ENCODE results near the gene SIK1.
"Not testable (repeated sequence)": the region's sequence is repeated elsewhere in the genome, so short reads cannot be mapped to it uniquely, and the experiment has no call there.

SIK1 gene

DNA sequence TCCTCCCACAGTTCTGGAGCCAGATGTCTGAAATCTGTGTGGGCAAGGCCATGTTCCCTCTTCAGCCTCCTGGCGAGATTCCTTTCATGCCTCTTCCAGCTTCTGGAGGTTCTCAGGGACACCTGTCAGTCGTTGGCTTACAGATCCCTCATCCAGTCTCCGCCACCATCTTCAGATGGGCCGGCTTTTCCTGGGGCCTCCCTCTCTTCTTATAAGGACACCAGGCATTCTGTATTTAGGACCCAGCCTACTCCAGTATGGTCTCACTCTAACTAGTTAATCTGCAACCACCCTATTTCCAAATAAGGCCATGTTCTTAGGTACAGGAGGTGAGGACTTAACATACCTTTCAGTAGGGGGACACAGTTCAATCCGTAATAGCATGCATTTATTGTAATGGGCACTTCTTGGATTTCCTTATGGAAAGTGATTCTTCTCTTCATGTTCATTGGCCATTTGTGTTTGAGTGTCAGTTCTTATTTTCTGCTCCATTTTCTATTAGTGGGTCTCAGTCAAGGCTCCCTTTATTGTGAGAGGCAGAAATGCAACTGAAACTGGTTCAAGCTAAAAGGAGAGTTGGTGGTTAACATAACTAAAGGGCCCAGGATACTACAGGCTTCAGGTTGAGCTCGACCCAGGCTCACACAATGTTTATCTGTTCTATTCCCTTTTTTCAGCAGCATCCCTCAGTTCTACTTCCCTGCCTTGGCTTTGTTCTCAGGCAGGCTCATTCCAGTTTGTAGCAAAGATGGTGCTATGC, 12.6 kb upstream of the SIK1 start:
- not testable (repeated sequence) for DNase-seq

- not testable (repeated sequence) for DNase-seq
Measured at GRCh38 chr21:43436272-43436671, 9.3 kb upstream of the SIK1 start.

DNA sequence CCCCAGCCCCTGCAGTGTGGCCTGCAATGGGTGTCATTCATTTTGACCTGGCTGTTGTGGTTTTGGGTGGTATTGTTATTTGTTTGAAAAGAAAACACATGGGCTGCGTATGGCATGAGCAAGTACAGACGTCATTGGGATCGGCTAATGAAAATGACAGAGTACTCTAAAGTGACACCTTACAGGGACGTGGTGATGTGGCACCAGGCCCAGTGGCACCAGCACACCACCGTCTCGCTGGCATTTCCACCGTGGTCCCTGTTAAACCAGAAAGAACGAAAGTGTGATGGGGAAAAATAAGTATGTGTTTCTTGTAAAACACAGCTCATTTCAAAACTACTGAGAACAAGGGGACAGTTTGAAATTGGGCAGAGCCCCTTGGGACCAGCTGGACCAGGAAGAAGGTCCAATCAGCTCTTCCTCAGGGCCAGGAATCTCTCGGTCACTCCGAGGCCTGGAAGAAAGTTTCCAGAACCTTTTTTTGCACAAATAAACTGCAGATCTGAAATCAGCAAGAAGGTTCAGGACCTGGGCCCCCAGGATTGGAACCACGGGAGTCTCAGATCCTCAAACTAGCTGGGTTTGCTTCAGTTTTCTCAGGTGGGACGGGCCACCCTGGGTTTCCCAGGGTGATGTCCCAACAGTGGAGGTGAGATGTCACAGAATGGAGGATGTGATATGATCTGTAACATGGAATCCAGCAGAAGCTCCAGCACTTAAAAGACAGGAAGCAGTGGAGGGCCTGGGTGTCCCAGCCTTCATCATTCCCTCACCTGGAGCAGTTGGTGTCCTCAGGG, 6.6 kb upstream of the SIK1 start:
- not testable (repeated sequence) for DNase-seq

- DNase-seq: not testable (repeated sequence)
Measured at GRCh38 chr21:43430830-43431416, 4.0 kb upstream of the SIK1 start.

DNA sequence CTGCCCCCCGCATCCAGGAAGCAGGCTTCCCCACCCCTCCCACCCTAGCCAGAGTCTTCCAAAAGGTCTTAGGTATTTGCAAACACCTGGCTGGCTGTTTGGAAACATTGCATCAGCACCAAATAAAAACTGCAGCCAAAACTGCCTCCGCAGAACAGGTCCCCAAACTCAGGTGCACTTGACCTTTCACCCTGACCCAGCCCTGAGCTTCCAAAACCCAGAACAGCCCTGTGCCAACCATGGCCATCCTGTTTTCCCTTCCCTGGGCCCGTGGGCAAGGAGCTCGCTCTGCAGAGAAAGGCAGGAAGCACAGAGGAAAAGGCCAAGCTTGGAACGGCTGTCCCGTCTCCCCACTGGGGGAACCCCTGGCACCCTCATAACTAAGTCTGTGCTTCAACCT, 2.0 kb upstream of the SIK1 start:
- DNase-seq: not testable (repeated sequence)

DNA sequence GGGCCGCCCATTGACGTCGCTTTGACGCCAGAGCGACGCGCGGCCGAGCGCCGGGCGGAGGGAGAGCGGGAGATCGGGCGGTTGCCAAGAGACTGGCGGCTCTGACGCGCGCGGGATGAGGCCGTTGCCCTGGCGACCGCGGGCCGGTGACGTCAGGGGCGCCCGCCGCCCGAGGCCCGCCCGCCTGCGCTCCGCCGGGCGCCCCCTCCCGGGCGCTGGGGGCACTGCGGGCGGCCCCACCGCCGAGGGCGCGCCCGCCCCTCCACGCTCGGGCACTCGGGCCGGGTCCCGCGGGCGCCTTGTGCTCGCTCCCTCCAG, 270 bp upstream of the SIK1 start:
- not testable (repeated sequence) for DNase-seq

DNA sequence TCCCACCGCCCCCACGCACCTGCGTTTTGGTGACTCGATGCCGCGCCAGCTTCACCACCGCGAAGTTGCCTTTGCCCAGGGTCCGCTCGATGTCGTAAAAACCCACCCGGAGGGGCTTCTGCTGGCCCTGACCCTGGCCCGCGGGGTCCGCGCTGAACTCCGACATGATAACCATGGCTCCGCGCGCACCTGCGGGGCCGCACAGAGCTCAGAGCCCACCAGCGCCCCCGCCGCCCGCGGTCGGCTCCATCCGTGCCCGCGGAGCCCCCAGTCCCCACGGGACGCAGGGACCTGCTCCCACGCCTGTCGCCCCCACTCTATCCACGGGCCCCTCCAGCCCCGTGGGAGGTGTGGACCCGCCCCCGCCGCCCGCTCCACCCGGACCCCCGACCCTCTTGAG, 927 bp downstream of the SIK1 start:
- DNase-seq: not testable (repeated sequence)

DNA sequence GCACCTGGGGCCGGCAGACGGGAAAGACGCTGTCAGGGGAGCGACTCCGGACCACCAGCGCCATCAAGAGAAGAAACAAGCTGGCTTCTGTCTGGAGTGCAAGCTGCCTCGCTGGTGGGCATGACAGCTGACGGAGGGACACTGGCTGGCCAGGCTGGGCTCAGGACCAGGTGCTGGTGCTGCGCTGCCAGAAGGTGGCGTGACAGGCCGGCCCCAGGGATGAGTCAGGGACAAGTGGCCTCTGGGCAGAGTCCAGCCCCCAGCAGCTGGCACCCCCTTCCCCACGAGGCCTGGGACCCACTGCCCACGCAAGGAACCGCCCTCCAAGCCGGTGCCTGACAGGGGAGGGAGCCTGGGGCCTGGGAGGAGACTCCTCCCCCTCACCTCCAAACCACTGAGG, 7.5 kb downstream of the SIK1 start:
- not testable (repeated sequence) for DNase-seq

DNA sequence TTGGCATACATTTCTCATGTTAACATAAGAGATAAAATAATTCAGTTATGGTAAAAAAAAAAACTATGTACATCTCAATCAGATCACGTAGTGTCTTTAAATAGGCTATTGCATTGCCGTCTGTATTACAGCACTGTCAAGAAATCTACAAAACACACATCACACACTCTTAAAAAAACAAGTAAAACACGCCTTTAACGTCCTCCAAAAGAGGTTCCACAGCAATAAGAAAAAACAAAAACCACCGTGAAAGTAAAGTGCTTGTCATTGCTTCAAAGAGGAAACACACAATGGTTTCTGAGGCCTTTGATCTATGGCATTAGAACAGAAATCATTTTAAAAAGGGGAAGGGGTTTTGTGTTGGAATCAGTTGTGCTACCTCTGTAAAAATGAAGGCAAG, 12.4 kb downstream of the SIK1 start:
- DNase-seq: not testable (repeated sequence)

DNA sequence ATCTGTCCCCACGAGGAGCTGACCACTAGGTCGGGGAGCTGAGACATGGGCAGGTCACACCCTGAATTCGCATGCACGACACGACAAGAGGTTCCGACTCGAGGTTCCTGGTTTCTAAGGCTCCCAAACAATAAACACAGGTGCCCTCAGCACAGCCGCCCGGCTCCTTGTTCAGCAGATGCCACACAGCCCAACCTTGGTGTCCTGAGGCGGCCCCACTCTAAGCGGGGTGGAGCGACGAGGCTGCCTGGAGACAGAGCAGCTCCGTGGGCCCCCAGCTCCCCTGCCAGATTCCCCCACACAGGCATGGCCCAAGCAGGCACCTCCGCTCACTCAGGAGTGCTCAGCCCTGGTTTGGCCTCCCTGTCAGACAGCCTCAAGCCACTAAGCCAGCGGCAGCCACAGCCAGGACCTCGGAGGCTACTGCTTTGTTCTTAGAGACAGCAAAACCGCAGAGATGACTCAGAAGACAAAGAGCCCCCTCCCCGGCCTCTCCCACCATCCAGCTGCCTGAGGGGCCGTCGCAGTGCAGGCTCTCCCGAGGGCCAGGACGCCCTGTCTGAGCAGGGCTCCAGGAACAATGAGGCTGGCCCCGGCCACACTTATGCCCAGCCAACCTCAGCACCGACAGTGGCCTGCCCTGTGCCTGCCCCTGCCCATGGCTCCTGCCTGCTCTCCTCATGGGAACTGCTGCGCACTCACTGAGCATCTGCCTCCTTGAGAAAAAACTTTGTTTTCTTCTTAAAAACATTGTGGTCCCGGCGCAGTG, 14.7 kb downstream of the SIK1 start:
- not testable (repeated sequence) for DNase-seq

- DNase-seq: not testable (repeated sequence)
Measured at GRCh38 chr21:43410456-43411068, 16.4 kb downstream of the SIK1 start.

GRCh38 chr21:43407139-43407538, 19.8 kb downstream of the SIK1 start:
- not testable (repeated sequence) for DNase-seq

DNA sequence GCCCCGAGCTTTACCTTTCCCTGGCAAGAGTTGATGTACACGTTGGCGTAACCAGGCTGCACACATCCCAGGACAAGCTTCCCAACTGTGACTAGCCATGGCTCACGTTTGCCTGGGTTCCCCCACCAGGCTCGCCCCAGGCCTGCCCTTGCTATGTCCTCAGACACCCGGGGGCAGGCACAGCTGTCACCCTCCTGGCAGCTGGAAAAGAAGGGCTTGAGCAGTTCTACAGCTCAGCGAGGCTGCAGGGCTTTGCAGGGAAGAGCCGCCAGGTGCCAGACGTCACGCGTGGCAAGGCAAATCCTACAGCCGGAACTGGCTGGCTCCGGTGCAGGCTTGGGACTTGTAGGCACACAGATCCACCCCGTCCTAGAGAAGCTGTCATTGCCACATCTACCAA, 22.5 kb downstream of the SIK1 start:
- not testable (repeated sequence) for DNase-seq

- DNase-seq: not testable (repeated sequence)
Measured at GRCh38 chr21:43403651-43404430, 23.1 kb downstream of the SIK1 start.

DNA sequence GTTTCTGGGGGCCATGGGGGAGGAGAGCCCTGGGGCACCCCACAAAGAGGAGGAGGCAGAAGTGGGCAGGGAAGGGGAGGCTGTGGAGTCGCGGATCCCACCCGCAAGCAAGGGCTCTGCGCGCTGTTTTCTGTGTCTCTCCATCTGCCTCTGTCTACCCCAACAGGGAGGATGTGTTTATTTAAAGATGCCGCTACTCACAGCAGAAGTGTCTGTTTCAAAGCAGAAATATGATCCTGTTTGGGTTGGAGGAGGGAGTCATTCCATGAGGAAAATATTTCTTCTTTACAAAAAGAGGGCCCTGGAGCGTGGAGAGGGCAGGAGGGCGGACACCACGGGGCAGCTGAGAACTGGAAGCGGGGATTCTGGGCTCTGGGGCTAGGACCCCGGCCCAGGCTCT, 25.8 kb downstream of the SIK1 start:
- DNase-seq: not testable (repeated sequence)

DNA sequence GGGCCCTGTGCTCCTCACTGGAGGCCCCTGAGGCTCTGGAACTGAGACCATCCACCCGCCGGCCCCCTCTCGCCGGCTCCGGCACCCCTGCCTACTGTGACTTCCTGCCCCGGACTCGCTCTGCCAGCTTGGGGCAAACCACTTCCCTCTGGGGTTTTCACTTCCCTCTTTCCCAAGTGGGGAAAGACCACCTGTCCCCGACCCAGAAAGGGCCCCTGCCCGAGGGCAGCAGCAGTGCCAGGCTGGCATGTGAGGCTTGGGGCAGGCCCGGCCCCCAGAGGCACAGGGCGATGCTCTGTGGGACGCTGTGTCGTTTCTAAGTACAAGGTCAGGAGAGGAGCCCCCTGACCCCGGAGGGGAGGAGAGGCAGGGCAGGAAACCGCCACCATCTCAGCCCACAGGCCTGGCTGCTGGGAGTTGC, 27.3 kb downstream of the SIK1 start:
- DNase-seq: not testable (repeated sequence)

DNA sequence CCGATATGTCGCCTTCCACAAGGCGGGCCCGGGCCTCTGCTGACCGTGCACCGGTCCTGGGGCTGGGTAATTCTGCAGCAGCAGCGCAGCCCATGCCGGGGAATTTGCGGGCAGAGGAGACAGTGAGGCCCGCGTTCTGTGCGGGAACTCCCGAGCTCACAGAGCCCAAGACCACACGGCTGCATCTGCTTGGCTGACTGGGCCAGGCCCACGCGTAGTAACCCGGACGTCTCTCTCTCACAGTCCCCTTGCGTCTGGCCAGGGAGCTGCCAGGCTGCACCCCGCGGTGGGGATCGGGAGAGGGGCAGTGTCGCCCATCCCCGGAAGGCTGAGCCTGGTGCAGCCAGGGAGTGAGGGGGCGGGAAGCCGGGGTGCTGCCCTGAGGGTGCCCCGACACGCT, 27.8 kb downstream of the SIK1 start:
- not testable (repeated sequence) for DNase-seq

- DNase-seq: not testable (repeated sequence)
Measured at GRCh38 chr21:43398533-43398932, 28.4 kb downstream of the SIK1 start.

- not testable (repeated sequence) for DNase-seq
Measured at GRCh38 chr21:43398000-43398399, 28.9 kb downstream of the SIK1 start.

GRCh38 chr21:43397439-43397808, 29.5 kb downstream of the SIK1 start:
- DNase-seq: not testable (repeated sequence)

DNA sequence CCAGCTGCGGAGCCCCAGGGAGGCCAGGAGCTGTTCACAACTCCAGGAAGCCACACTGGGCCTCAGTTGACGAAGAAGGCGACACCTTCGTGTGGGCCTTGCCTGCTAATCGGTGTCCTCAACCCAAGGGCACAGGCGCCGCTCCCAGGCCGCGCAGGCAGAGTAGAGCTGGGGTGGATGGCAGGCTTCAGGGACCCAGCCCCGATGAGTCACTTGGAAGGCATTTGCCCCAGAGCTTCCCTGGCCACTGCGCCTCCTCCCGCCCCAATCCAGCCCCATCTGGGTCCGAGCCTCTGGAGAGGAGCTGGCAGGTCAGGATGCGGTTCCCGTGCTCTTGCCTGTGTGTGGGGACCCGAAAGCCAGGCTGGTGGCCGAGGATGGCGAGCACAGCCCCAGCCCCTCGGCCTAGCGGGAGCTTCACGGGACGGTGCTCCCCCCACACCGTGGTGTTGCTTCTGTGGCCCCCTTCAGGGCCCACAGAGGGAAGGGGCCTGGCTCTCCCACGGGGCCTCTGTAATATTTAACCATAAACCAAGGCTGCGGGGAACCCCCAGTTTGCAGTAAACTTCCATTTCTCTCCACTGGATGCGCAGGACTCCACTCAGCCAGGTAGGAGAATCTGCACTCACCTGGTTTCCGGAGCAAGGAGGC, 30.0 kb downstream of the SIK1 start:
- DNase-seq: not testable (repeated sequence)
